ENCODE results near the gene MAP2K1.

Gene MAP2K1

GRCh38 chr15:66503780-66504562, 117.3 kb downstream of the MAP2K1 start:
- TF ChIP-seq CTCF (IDR thresholded peaks at IDR 0.05): no peak

GRCh38 chr15:66504563-66505429, 118.1 kb downstream of the MAP2K1 start, which contains the start of the genes RPL4 and ZWILCH:
TSS of gene RPL4 (minus strand) at chr15:66504855. CDS start at chr15:66504790, 65 bp downstream.
TSS of gene ZWILCH (plus strand) at chr15:66505326. CDS start at chr15:66505339, 13 bp downstream.
- no peak for TF ChIP-seq CTCF (IDR thresholded peaks at IDR 0.05)

- TF ChIP-seq CTCF (IDR thresholded peaks at IDR 0.05): no peak
Observed at GRCh38 chr15:66505430-66505811, 118.7 kb downstream of the MAP2K1 start.

GRCh38 chr15:66505818-66506217, 119.1 kb downstream of the MAP2K1 start:
- TF ChIP-seq CTCF (IDR thresholded peaks at IDR 0.05): no peak

DNA sequence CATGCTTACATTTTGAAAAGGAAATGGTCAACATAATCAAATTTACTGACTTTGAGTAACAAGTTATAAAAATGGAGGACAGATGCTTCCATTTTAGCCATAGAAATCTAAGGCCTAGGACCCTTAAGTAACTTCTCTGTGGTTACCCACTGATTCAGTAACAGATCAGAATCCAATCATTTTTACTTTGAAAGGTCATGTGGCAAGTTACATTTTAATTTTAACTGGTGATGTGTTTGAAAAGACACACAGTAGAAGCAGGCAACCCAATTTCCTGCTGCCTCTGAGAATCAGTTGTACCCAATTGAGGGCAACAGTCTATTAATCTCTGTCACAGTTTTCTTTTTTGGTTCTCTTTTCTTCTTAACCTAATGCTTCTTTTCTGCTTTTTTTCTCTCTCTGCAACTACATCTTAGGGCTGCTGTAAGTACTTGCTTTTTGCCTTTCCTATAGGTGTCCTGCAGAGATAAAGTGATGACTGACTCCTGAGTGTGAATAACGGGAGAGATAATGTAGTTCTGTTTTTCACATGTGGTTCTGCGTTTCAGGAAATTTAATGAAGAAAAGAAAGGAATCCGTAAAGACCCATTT, 121.7 kb downstream of the MAP2K1 start:
- no peak for TF ChIP-seq CTCF (IDR thresholded peaks at IDR 0.05)

GRCh38 chr15:66514586-66514985, 127.9 kb downstream of the MAP2K1 start:
- no peak for TF ChIP-seq CTCF (IDR thresholded peaks at IDR 0.05)

GRCh38 chr15:66515901-66516322, 129.2 kb downstream of the MAP2K1 start:
- TF ChIP-seq CTCF (IDR thresholded peaks at IDR 0.05): no peak

Data from LNCAP (cell line).